Measurements from ENCODE around the gene MED9. TPM values are rescaled to one million over a fixed set of nuclear protein-coding genes. Genes with fewer than 3 reads are reported as not detected.

Gene MED9
- total and polyA plus RNA-seq, 10 of the 15 experiments (the other 5 are each of a cell fraction or from before 2014, with no cell fraction given) = 1.5 to 22.4 (median 14.8) TPM

- 55% methylated on average over 19 of the region's 19 CpGs for WGBS (ENCODE audit: insufficient coverage, insufficient replicate concordance, low lambda C conversion rate, missing lambda C conversion rate)
- H3K4me3 ChIP-seq = no peak overlapping the region
- ChIA-PET CTCF (interaction anchor here (1.0 to 1.2 kb wide), 2 partner anchors 27 to 100 kb away, joined by 3 read pairs; no protein-coding TSS in a partner anchor), SMC1A (ENCODE audit: uncharacterized antibody, unreplicated experiment) (no interaction called here), POLR2A (interaction anchor here (0.5 to 0.6 kb wide), 2 partner anchors 52 to 118 kb away, joined by 3 read pairs; no protein-coding TSS in a partner anchor), RAD21 (ENCODE audit: unreplicated experiment) (no interaction called here)
- no peaks in the 10 kb centered on the region for H3K79me2 ChIP-seq (ENCODE audit: control insufficient read depth, insufficient read depth, low read length)
- no peak overlapping the region for H3K27ac ChIP-seq (ENCODE audit: control insufficient read depth, insufficient read depth)
- TF ChIP-seq CREB1 (IDR thresholded peaks at IDR 0.05; ENCODE audit: low read depth) (no peak), CHD1 (IDR thresholded peaks at IDR 0.05; ENCODE audit: low read depth, low read length) (no peak), HDAC6 (IDR thresholded peaks at IDR 0.05; ENCODE audit: unreplicated experiment) (no peak)
- DNase-seq (ENCODE audit: low read depth, low spot score) = no peak
- no peaks in the 10 kb centered on the region for H3K36me3 ChIP-seq (ENCODE audit: control insufficient read depth in 2 of 2, insufficient read depth in 2 of 2, low read length in 1 of 2)
- no peak overlapping the region for H2AFZ ChIP-seq (ENCODE audit: control insufficient read depth, low read depth, low read length)
- H4K20me1 ChIP-seq (ENCODE audit: control insufficient read depth, insufficient read depth) = no peaks in the 10 kb centered on the region
- in situ Hi-C loops (cut with MboI) (no loop called here), intact Hi-C loops (cut with micrococcal nuclease; ENCODE audit: unreplicated experiment) (no loop called here)
- H3K9ac ChIP-seq (ENCODE audit: control insufficient read depth, insufficient read depth, low read length) = no peak overlapping the region
- no peak overlapping the region for H3K4me2 ChIP-seq (ENCODE audit: control insufficient read depth, insufficient read depth)
- ATAC-seq = no peak
- H3K9me3 ChIP-seq (replicated peaks; ENCODE audit: control insufficient read depth, insufficient read depth, low read length) = no peaks in the 10 kb centered on the region
- BruUV-seq (replicated peaks) = no TSS peak
- no peak for FAIRE-seq
- no peaks in the 10 kb centered on the region for H3K4me1 ChIP-seq (ENCODE audit: control insufficient read depth, insufficient read depth, low read length)
- H3K27me3 ChIP-seq (replicated peaks in 1 of 2; ENCODE audit: control insufficient read depth in 2 of 2, insufficient read depth in 2 of 2, low read length in 1 of 2) = no peaks in the 10 kb centered on the region
These were observed 20.5 kb upstream of the MED9 start for GRCh38 chr17:17456251-17456650.

DNA sequence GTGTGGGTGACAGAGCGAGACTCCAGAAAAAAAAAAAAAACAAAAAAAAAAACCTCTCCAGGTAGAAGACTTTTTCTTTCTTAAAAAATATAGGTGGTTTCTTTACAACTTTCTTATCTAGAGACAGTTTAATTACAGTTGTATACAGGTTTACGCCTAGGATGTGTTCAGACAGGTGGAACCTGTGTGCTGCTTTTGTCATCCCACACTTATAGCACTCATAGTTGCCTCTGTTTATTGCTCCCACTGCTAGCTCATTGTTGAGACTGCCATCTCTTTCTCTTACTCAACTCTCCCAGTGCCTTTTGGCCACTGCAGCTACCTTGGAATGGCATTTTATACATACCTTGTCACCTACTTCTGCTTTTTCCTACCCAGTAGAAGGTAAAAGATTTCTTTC is 19.1 kb upstream of the MED9 start:
- Histone ChIP-seq H3K4me1 (ENCODE audit: control insufficient read depth, insufficient read depth, low read length) (no peaks in the 10 kb centered on the region), H3K4me3 (no peak overlapping the region), H4K20me1 (ENCODE audit: control insufficient read depth, insufficient read depth) (no peaks in the 10 kb centered on the region), H3K36me3 (ENCODE audit: control insufficient read depth in 2 of 2, insufficient read depth in 2 of 2, low read length in 1 of 2) (no peaks in the 10 kb centered on the region), H3K9ac (ENCODE audit: control insufficient read depth, insufficient read depth, low read length) (no peak overlapping the region), H3K27me3 (replicated peaks in 1 of 2; ENCODE audit: control insufficient read depth in 2 of 2, insufficient read depth in 2 of 2, low read length in 1 of 2) (no peaks in the 10 kb centered on the region; a peak in 1 of 4 replicates), H2AFZ (ENCODE audit: control insufficient read depth, low read depth, low read length) (no peak overlapping the region), H3K27ac (ENCODE audit: control insufficient read depth, insufficient read depth) (no peak overlapping the region), H3K79me2 (ENCODE audit: control insufficient read depth, insufficient read depth, low read length) (no peaks in the 10 kb centered on the region), H3K9me3 (replicated peaks; ENCODE audit: control insufficient read depth, insufficient read depth, low read length) (no peaks in the 10 kb centered on the region), H3K4me2 (ENCODE audit: control insufficient read depth, insufficient read depth) (no peak overlapping the region)
- POLR2A ChIA-PET = no interaction called here
- WGBS (ENCODE audit: insufficient coverage, insufficient replicate concordance, low lambda C conversion rate, missing lambda C conversion rate) = 46% methylated on average over 2 of the region's 2 CpGs
- DNase-seq (ENCODE audit: low read depth, low spot score) (no peak), FAIRE-seq (no peak), ATAC-seq (no peak)
- in situ Hi-C loops (cut with MboI) (no loop called here), intact Hi-C loops (cut with micrococcal nuclease; ENCODE audit: unreplicated experiment) (no loop called here)
- BruUV-seq (replicated peaks) = no TSS peak
- RAD21 ChIA-PET (ENCODE audit: unreplicated experiment) = no interaction called here
- SMC1A ChIA-PET (ENCODE audit: uncharacterized antibody, unreplicated experiment) = no interaction called here
- CTCF ChIA-PET = interaction anchor here (1.0 kb wide), 1 partner anchor 8 kb away, joined by 4 read pairs; no protein-coding TSS in a partner anchor
- TF ChIP-seq SUPT20H (IDR thresholded peaks at IDR 0.05; ENCODE audit: borderline replicate concordance, control insufficient read depth, low read depth, low read length) = no peak
- TF ChIP-seq CHD2 (IDR thresholded peaks at IDR 0.05; ENCODE audit: borderline replicate concordance, low read depth, low read length) = no peak
- TF ChIP-seq CEBPZ (IDR thresholded peaks at IDR 0.05; ENCODE audit: low read depth, low read length) = no peak
- TF ChIP-seq, protein P1, sequence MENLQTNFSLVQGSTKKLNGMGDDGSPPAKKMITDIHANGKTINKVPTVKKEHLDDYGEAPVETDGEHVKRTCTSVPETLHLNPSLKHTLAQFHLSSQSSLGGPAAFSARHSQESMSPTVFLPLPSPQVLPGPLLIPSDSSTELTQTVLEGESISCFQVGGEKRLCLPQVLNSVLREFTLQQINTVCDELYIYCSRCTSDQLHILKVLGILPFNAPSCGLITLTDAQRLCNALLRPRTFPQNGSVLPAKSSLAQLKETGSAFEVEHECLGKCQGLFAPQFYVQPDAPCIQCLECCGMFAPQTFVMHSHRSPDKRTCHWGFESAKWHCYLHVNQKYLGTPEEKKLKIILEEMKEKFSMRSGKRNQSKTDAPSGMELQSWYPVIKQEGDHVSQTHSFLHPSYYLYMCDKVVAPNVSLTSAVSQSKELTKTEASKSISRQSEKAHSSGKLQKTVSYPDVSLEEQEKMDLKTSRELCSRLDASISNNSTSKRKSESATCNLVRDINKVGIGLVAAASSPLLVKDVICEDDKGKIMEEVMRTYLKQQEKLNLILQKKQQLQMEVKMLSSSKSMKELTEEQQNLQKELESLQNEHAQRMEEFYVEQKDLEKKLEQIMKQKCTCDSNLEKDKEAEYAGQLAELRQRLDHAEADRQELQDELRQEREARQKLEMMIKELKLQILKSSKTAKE (IDR thresholded peaks at IDR 0.05; ENCODE audit: low read depth, poor library complexity, severe bottlenecking) = no peak
- TF ChIP-seq RELA (IDR thresholded peaks at IDR 0.05; ENCODE audit: borderline replicate concordance, partially characterized antibody) = no peak
- no peak for TF ChIP-seq ASH2L (IDR thresholded peaks at IDR 0.05; ENCODE audit: borderline replicate concordance, low read depth)
- no peak for TF ChIP-seq TAF1 (IDR thresholded peaks at IDR 0.05; ENCODE audit: borderline replicate concordance, low read depth, low read length)
- TF ChIP-seq FOXM1 (IDR thresholded peaks at IDR 0.05; ENCODE audit: low read depth, low read length) = no peak
